Keratinocyte (primary cell): ENCODE measurements around the gene DCAF8. TPM values are rescaled to one million over a fixed set of nuclear protein-coding genes. Genes with fewer than 3 reads are reported as not detected.
A peak's percentile ranks its signal among the peaks of the same experiment; 100 is the strongest.

Source experiments
- DNase-seq: peaks from one replicate; pipeline ENCODE4 v3.0.0-alpha.2; 2011; ENCODE audit warnings: low read depth, missing footprints, low spot score
- FAIRE-seq: peaks from 2 replicates; lab custom pipeline; 2011; peaks lifted over from hg19 to GRCh38; lab: Jason Lieb, UNC
- H2AFZ ChIP-seq: 2 replicates; pipeline ENCODE4 v1.6.0; 2012; ENCODE audit warnings: low read length, control low read depth, inconsistent platforms; ENCODE audit not compliant: control insufficient read depth
- H3K27ac ChIP-seq: 2 replicates; pipeline ENCODE4 v1.5.1; 2011; ENCODE audit warnings: low read length; ENCODE audit not compliant: control insufficient read depth, insufficient read depth
- H3K27me3 ChIP-seq: 3 replicates; pipeline ENCODE4 v1.6.0; 2011; ENCODE audit warnings: low read length; ENCODE audit not compliant: control insufficient read depth, insufficient read depth; ENCODE audit errors: extremely low read depth
- H3K36me3 ChIP-seq, 2 experiments: 2 replicates in 1 of 2; 3 replicates in 1 of 2; pipeline ENCODE4 v1.5.1; 2011; ENCODE audit warnings: low read length in 2 of 2, mild to moderate bottlenecking in 1 of 2; ENCODE audit not compliant: control insufficient read depth in 2 of 2, insufficient read depth in 2 of 2; ENCODE audit errors: extremely low read depth in 1 of 2
- H3K4me1 ChIP-seq: 3 replicates; pipeline ENCODE4 v1.5.1; 2011; ENCODE audit warnings: low read length; ENCODE audit not compliant: control insufficient read depth, insufficient read depth; ENCODE audit errors: extremely low read depth
- H3K4me2 ChIP-seq: 3 replicates; pipeline ENCODE4 v1.6.0; 2011; ENCODE audit warnings: low read depth, low read length; ENCODE audit not compliant: control insufficient read depth, insufficient read depth; ENCODE audit errors: extremely low read depth
- H3K4me3 ChIP-seq, 3 experiments: fragments of 200-600 bp in 1 of 3; sonication (generic) in 1 of 3; 2 replicates in 2 of 3; 3 replicates in 1 of 3; pipeline ENCODE4 v1.5.1; 2011 to 2016; ENCODE audit warnings: low read length in 3 of 3, mild to moderate bottlenecking in 3 of 3, control low read depth in 2 of 3, inconsistent platforms in 1 of 3, low read depth in 1 of 3, mixed read lengths in 1 of 3, mixed run types in 1 of 3, moderate library complexity in 1 of 3; ENCODE audit not compliant: control insufficient read depth in 2 of 3, insufficient read depth in 2 of 3; ENCODE audit errors: extremely low read depth in 1 of 3
- H3K79me2 ChIP-seq: 2 replicates; pipeline ENCODE4 v1.6.0; 2012; ENCODE audit warnings: low read length; ENCODE audit not compliant: control insufficient read depth, insufficient read depth
- H3K9ac ChIP-seq: 3 replicates; pipeline ENCODE4 v1.6.0; 2011; ENCODE audit warnings: low read length; ENCODE audit not compliant: control insufficient read depth, insufficient read depth; ENCODE audit errors: extremely low read depth
- H3K9me1 ChIP-seq: 3 replicates; pipeline ENCODE4 v1.6.0; 2011; ENCODE audit warnings: low read length; ENCODE audit not compliant: control insufficient read depth, insufficient read depth; ENCODE audit errors: extremely low read depth
- H3K9me3 ChIP-seq: 2 replicates; pipeline ENCODE4 v1.5.1; 2012; ENCODE audit warnings: low read depth, low read length; ENCODE audit not compliant: control insufficient read depth
- H4K20me1 ChIP-seq: 3 replicates; pipeline ENCODE4 v1.6.0; 2011; ENCODE audit warnings: low read length; ENCODE audit not compliant: control insufficient read depth, insufficient read depth; ENCODE audit errors: extremely low read depth
- EZH2 ChIP-seq: IDR thresholded peaks from one replicate; pipeline ENCODE4 v1.6.1; 2012; ENCODE audit warnings: inconsistent platforms, mild to moderate bottlenecking, low read length, moderate library complexity
- dilution Hi-C: fragments of 300-500 bp; cut with MboI; formaldehyde crosslinking; loops from one replicate; pipeline ENCODE4 v1.7.0; 2020; ENCODE audit warnings: low sequenced_read_pairs; ENCODE audit not compliant: extremely low pct_ligation_motif_present
- polyA plus RNA-seq, 5 experiments: library from polyadenylated mRNA; depleted of rRNA in 3 of 5; stranded (reverse) in 3 of 5; stranded (forward) in 1 of 5; unstranded in 1 of 5; fragments of >200 nt; gene quantifications; 1 replicate in 1 of 5; 2 replicates in 3 of 5; 3 replicates in 1 of 5; pipeline versions ENCODE4 v1.2.1 to v1.2.3, GENCODE V29; 2011 to 2012; ENCODE audit warnings: missing spikeins in 2 of 5, low read depth in 1 of 5, low replicate concordance in 1 of 5
- TF ChIP-seq, protein P1 (sequence below), 3 experiments: IDR thresholded peaks in 1 of 3; conservative IDR thresholded peaks in 1 of 3; optimal IDR thresholded peaks in 1 of 3; 2 replicates in 2 of 3; 3 replicates in 1 of 3; pipeline versions ENCODE3 to v1.5.1; 2011; ENCODE audit warnings: low read length in 3 of 3, mild to moderate bottlenecking in 3 of 3, moderate library complexity in 2 of 3, control low read depth in 1 of 3, inconsistent platforms in 1 of 3; ENCODE audit not compliant: insufficient read depth in 2 of 3; ENCODE audit errors: extremely low read depth in 1 of 3

The DCAF8 gene
- polyA plus RNA-seq, 1 donor (not counting 4 experiments of a cell fraction or from before 2014, with no cell fraction given), result 81.2 TPM

DNA sequence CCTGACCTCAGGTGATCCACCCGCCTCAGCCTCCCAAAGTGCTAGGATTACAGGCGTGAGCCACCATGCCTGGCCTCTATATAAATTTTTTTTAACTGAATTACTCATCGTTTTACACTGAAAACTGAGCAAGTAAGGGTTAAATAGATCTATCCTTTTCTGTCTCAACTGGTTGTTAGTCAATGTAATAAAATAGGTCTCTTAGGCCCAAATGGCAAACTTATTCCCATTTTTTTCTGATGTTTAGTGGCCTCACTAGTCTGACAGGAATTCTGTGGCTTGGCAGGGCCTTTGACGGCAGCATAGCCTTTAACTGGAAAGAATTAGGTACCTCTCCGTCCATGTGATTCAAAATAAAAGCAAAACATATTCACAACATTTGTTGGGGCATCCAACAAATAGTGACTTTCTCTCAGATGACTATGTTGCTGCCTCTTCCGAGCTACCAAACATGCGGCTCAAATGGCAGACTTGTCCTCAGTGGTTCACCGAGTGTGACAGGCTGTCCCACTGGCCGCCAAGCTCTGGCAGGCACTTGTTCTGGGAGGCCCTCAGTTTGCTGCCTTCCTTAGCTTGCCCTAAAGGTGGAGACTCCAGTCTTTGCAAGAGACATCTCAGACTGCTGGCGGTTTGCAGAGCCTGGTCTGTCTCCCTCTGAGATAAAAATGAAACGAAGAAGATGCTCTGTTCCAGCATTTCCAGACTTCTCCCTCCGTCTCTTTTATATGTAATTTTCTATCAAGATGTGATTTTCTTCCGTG, 93.6 kb downstream of the DCAF8 start:
- H3K4me2 ChIP-seq, result no peak overlapping the region
- DNase-seq (no peak), FAIRE-seq (no peak)
- TF ChIP-seq, protein P1, sequence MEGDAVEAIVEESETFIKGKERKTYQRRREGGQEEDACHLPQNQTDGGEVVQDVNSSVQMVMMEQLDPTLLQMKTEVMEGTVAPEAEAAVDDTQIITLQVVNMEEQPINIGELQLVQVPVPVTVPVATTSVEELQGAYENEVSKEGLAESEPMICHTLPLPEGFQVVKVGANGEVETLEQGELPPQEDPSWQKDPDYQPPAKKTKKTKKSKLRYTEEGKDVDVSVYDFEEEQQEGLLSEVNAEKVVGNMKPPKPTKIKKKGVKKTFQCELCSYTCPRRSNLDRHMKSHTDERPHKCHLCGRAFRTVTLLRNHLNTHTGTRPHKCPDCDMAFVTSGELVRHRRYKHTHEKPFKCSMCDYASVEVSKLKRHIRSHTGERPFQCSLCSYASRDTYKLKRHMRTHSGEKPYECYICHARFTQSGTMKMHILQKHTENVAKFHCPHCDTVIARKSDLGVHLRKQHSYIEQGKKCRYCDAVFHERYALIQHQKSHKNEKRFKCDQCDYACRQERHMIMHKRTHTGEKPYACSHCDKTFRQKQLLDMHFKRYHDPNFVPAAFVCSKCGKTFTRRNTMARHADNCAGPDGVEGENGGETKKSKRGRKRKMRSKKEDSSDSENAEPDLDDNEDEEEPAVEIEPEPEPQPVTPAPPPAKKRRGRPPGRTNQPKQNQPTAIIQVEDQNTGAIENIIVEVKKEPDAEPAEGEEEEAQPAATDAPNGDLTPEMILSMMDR (optimal IDR thresholded peaks at IDR 0.05 in 1 of 3, IDR thresholded peaks at IDR 0.05 in 1 of 3, conservative IDR thresholded peaks at IDR 0.05 in 1 of 3; ENCODE audit: extremely low read depth in 1 of 3, insufficient read depth in 2 of 3, low read length in 3 of 3), result no peak
- H3K4me3 ChIP-seq, result no peak overlapping the region
- no peaks in the 10 kb centered on the region for H3K9me3 ChIP-seq
- dilution Hi-C loops, result no loop called here
- H3K9ac ChIP-seq, result no peak overlapping the region
- no peaks in the 10 kb centered on the region for H4K20me1 ChIP-seq
- no peak overlapping the region for H2AFZ ChIP-seq
- no peaks in the 10 kb centered on the region for H3K36me3 ChIP-seq
- H3K27me3 ChIP-seq, result peaks cover 2% of the 10 kb centered on the region
- no peaks in the 10 kb centered on the region for H3K79me2 ChIP-seq
- H3K27ac ChIP-seq, result no peak overlapping the region
- H3K9me1 ChIP-seq, result no peaks in the 10 kb centered on the region
- H3K4me1 ChIP-seq, result peaks cover 8% of the 10 kb centered on the region

DNA sequence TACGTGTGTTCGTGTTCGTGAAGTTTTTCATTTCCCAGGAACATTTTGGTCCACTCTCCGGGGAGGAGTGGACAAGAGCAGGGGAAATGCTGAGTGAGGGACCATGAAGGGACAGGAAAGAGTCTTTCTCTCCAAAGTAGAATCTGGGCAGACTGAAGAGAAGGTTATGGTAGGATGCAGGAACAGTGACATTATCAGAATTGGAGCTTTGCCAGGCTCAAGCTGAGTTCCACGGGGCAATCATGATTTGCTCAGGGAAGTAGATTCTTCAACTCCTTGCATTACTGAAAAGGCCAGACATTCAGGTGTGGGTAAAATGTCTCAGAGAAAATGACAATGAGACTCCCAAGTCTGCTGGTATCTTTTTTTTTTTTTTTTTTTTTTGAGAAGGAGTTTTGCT, 94.3 kb downstream of the DCAF8 start:
- no peak overlapping the region for H3K4me3 ChIP-seq
- H3K27me3 ChIP-seq, result peaks cover 5% of the 10 kb centered on the region
- dilution Hi-C loops, result no loop called here

More for the DNA sequence above, 94.3 kb downstream of the DCAF8 start:
- FAIRE-seq (no peak), DNase-seq (no peak)
- H4K20me1 ChIP-seq, result no peaks in the 10 kb centered on the region
- H3K9me1 ChIP-seq, result no peaks in the 10 kb centered on the region
- H3K9me3 ChIP-seq, result no peaks in the 10 kb centered on the region
- H3K4me2 ChIP-seq, result no peak overlapping the region
- TF ChIP-seq EZH2, result no peak
- TF ChIP-seq, protein P1 (optimal IDR thresholded peaks at IDR 0.05 in 1 of 3, IDR thresholded peaks at IDR 0.05 in 1 of 3, conservative IDR thresholded peaks at IDR 0.05 in 1 of 3; ENCODE audit: extremely low read depth in 1 of 3, insufficient read depth in 2 of 3, low read length in 3 of 3), result peak in 1 of 3 experiments; percentile 7
- H2AFZ ChIP-seq, result no peak overlapping the region
- no peak overlapping the region for H3K9ac ChIP-seq
- no peaks in the 10 kb centered on the region for H3K36me3 ChIP-seq
- H3K79me2 ChIP-seq, result no peaks in the 10 kb centered on the region
- H3K4me1 ChIP-seq, result peaks cover 8% of the 10 kb centered on the region
- no peak overlapping the region for H3K27ac ChIP-seq
